AG09309 (cell line): ENCODE data around the gene RALGPS1.

Experiments used
- DNase-seq: peaks from one replicate; pipeline ENCODE4 v3.0.0-alpha.2; 2010; ENCODE audit warnings: low read depth
- H3K4me3 ChIP-seq: 2 replicates; pipeline ENCODE4 v1.5.1; 2011; ENCODE audit warnings: mild to moderate bottlenecking, low read depth, low read length, moderate library complexity; ENCODE audit not compliant: control insufficient read depth
- CTCF ChIP-seq: IDR thresholded peaks from 2 replicates; pipeline ENCODE4 v1.5.1; 2011; ENCODE audit warnings: mild to moderate bottlenecking, low read depth, low read length, inconsistent platforms; ENCODE audit not compliant: insufficient read depth, control insufficient read depth; ENCODE audit errors: missing control alignments

The RALGPS1 gene

GRCh38 chr9:127224883-127225739 lies 310.5 kb downstream of the RALGPS1 start:
- TF ChIP-seq CTCF: no peak
- H3K4me3 ChIP-seq: peak overlapping the region; percentile 39
- no peak for DNase-seq

GRCh38 chr9:127225801-127226625 lies 311.4 kb downstream of the RALGPS1 start:
- H3K4me3 ChIP-seq: no peak overlapping the region
- no peak for TF ChIP-seq CTCF
- no peak for DNase-seq

- no peak for TF ChIP-seq CTCF
- H3K4me3 ChIP-seq: no peak overlapping the region
- no peak for DNase-seq
Observed at GRCh38 chr9:127229691-127230417, 315.3 kb downstream of the RALGPS1 start.

GRCh38 chr9:127231666-127232065 lies 317.1 kb downstream of the RALGPS1 start:
- no peak for TF ChIP-seq CTCF
- no peak overlapping the region for H3K4me3 ChIP-seq
- no peak for DNase-seq

GRCh38 chr9:127232833-127233549 lies 318.4 kb downstream of the RALGPS1 start:
- no peak for TF ChIP-seq CTCF
- DNase-seq: no peak
- no peak overlapping the region for H3K4me3 ChIP-seq

GRCh38 chr9:127233550-127233949 lies 319.0 kb downstream of the RALGPS1 start:
- TF ChIP-seq CTCF: no peak
- no peak overlapping the region for H3K4me3 ChIP-seq
- DNase-seq: no peak
